Activated CD4-positive, alpha-beta T cell treated with anti-CD3 and anti-CD28 coated beads, Interleukin-2, amount 50 U/mL, for 24 hours (primary cell): ENCODE data around the gene METTL24.
"Not testable (repeated sequence)": the region's sequence is repeated elsewhere in the genome, so short reads cannot be mapped to it uniquely, and the experiment has no call there.

Experiments used
- DNase-seq, 2 donors: peaks; one replicate each; pipeline ENCODE4 v3.0.0-alpha.2; 2020; ENCODE audit warnings: low read depth in 1 of 2, low spot score in 1 of 2

Gene METTL24

GRCh38 chr6:110270165-110270564 is 88.0 kb downstream of the METTL24 start:
- no peak for DNase-seq

- no peak for DNase-seq
Observed at GRCh38 chr6:110269623-110270022, 88.5 kb downstream of the METTL24 start.

GRCh38 chr6:110266996-110267395 is 91.2 kb downstream of the METTL24 start:
- DNase-seq: no peak

GRCh38 chr6:110265273-110265672 is 92.9 kb downstream of the METTL24 start:
- no peak for DNase-seq

- DNase-seq: no peak
Observed at GRCh38 chr6:110256366-110256765, 101.8 kb downstream of the METTL24 start.

- no peak for DNase-seq
Observed at GRCh38 chr6:110255211-110255750, 102.9 kb downstream of the METTL24 start.

DNA sequence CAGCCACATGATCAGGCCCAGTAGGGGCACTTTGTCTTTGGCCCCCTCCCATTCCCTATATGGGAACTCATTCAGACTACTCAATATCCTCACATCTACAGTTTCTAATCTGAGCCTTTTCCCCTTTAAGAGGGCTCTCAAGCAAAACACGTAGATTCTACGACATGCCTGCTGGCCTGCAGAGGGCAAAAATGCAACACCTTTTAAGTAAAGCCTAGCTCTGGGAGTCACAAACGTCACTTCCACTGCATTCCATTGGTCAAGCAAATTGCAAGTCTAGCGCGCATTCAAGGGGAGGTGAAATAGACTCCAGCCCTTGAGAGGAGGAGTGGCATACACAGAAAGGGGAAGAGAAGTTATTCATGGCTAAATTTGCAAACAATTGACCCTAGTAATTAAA is 107.3 kb downstream of the METTL24 start:
- no peak for DNase-seq

GRCh38 chr6:110250058-110250457 is 108.1 kb downstream of the METTL24 start:
- no peak for DNase-seq

DNA sequence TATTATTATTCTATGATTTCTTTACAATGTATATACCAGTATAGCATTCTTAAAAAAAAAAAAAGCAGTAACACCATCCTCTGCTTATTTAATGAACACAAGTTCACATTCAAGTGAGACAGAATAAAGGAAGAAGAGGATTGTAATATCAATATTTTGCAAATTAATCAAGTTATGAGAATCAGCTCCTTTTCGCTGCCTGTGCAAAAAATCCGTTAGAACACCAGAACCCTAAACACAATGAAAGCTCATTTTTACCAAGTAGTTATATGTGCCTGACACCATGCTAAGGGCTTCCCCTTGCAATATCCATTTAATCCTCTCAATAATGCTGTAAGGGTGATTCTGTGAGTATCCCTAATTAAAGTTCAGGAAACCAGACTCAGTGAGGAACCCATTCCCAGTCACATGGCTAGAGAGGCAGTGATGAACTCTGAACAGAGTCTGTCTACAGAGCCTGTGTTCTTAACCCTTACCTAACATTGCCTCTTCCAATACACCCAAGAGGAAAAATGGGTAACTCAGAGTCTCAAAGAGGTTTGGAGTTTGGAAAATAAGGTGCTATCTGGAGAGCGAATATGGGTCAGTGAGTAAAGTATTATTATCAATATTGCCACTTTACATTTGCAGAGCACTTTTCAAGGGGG is 111.1 kb downstream of the METTL24 start:
- no peak for DNase-seq

- DNase-seq: no peak
Observed at GRCh38 chr6:110246378-110246777, 111.8 kb downstream of the METTL24 start.

- DNase-seq: not testable (repeated sequence)
Observed at GRCh38 chr6:110244621-110245020, 113.5 kb downstream of the METTL24 start.

DNA sequence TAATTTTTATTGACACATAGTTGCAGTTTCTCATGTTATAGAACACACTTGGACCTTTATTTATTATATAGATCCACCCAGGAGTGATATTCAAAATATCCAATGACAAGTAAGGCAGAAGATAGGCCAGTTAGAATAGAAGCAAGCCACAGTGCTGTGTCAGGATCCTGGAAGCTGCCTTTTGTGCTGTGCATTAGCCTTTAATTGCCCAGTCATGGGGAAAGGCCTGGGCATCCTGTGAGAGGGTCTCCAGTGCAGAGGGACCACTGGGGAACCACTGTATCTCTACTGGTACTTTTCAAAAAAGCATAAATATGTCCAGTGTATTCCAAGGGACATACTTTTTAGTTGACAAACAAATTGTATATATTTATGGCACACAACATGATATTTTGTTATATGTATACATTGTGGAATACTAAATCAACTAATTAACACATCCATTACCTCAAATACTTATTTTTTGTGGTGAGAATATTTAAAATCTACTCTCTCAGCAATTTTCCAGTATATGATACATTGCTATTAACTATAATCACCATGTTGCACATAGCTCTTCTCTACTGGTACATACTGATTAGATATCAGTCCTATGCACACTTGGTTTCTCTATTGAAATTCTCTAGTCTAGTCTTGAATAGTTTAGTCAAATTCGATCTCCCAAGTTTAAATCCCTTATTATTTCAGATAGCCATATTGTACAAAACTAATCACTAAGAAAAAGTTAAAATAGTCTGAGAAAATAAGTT is 118.4 kb downstream of the METTL24 start:
- DNase-seq: no peak

GRCh38 chr6:110236007-110236406 is 122.1 kb downstream of the METTL24 start:
- not testable (repeated sequence) for DNase-seq

GRCh38 chr6:110233770-110234374 is 124.3 kb downstream of the METTL24 start:
- no peak for DNase-seq

DNA sequence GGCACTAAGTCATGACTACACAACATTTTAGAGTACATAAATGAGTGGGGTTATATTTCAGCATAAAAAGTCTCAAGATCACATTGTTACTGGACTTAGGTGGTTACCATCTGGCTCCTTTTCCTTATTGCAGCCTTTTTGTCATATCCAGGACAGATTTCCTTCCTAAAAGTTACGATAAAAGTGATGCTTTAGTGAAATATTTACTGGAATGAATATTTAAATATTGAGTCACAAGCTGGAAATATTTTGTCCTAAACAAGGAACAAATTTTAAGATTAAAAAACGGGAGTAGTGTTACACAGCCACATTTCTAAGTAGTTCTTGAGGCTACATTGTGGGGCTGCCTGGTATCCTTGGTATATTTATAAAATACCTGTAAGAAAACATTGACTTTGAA is 125.7 kb downstream of the METTL24 start:
- DNase-seq: no peak

GRCh38 chr6:110226261-110226660 is 131.9 kb downstream of the METTL24 start:
- DNase-seq: no peak

DNA sequence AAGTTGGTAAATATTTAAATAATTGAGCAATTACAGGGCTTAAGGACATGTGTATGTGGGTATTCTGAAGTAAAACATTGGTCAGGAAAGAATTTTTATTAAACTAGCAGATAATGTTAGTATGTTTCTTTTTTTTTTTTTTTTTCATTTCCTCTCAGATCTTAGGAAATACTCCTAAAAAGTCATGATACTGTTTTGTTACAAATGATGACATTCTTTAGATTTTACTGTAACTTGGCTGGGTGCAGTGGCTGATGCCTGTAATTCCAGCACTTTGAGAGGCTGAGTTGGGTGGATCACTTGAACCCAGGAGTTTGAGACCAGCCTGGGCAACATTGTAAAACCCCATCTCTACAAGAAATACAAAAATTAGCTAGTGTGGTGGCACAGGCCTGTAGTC is 136.4 kb downstream of the METTL24 start:
- DNase-seq: no peak

DNA sequence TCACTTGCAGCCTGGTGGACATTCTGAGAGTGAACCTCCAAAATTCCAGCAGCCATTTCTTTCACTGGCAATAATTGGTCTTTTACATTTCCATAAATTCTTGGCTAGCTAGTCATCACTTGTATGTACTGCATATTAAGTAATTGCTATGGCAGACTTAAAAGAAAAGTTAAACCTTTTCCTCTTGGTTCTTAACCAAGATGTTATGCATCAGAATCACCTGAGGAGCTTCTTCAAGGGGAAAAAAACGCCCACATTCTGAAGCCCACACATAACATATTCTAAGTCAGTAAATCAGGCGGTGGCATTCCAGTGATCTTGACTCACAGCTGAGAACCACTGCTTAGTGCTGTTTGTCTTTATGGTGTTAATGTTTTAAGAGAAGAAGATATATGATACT is 140.9 kb downstream of the METTL24 start:
- no peak for DNase-seq

DNA sequence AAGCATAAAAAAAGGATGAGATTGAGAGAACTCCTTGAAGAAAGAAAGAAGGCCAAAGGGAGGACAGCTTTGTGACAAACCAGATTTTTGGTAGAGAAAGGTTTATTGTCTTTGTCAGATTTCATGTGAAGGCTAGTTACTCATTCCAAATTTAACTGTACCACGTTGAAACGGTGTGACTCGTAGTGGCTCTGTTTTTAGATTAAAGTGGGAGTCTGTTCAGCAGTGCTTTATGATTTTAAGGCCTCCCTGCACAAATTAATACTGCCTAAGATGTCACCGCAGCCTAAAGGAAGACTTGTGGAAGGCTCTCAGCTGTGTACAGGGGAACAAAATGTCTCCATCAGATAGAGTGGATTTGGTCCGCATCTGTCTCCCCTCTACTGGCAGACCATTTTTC is 142.0 kb downstream of the METTL24 start:
- DNase-seq: no peak

GRCh38 chr6:110214338-110214737 is 143.8 kb downstream of the METTL24 start:
- DNase-seq: no peak

DNA sequence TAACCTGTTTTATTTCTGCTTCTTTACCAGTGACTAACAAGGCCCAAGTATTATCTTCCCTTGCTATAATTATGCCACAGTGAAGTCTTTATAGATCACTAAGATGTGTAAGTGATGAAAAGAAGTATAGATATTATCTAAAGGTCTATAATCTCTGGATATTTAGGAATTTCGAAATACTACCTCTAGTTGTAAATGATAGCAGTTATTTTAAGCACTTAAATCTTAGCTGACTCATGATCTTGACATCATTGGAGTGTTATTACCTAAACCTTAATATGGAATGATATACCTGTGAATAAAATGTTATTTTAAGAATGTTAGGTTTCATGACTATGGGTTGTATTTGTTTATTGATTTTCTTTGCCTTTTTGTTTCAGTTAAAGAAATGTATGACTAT is 146.4 kb downstream of the METTL24 start:
- no peak for DNase-seq

GRCh38 chr6:110207652-110208051 is 150.5 kb downstream of the METTL24 start:
- no peak for DNase-seq
